ENCODE measurements around the gene TARS1. TPM values are rescaled to one million over a fixed set of nuclear protein-coding genes. Genes with fewer than 3 reads are reported as not detected.

The TARS1 gene
- total and polyA plus RNA-seq, 9 donors: 34.1 to 176 (median 48.9) TPM

DNA sequence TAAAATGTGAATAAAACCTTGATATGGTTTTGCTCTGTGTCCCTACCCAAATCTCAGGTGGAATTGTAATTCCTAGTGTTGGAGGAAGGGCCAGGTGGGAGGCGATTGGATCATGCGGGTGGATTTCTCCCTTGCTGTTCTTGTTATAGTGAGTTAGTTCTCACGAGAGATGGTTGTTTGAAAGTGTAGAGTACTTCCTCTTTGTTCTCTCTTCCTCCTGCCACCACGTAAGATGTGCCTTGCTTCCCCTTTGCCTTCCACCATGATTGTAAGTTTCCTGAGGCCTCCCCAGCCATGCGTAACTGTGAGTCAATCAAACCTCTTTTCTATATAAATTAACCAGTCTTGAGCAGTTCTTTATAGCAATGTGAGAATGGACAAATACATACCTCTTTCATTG is 34.9 kb downstream of the TARS1 start:
- Histone ChIP-seq H3K36me3 (no peaks in the 10 kb centered on the region), H3K27ac (no peak overlapping the region), H3K9me3 (no peaks in the 10 kb centered on the region), H3K4me3 (no peak overlapping the region), H3K4me1 (ENCODE audit: insufficient read depth) (no peaks in the 10 kb centered on the region), H3K27me3 (no peaks in the 10 kb centered on the region)
- TF ChIP-seq, protein P1, sequence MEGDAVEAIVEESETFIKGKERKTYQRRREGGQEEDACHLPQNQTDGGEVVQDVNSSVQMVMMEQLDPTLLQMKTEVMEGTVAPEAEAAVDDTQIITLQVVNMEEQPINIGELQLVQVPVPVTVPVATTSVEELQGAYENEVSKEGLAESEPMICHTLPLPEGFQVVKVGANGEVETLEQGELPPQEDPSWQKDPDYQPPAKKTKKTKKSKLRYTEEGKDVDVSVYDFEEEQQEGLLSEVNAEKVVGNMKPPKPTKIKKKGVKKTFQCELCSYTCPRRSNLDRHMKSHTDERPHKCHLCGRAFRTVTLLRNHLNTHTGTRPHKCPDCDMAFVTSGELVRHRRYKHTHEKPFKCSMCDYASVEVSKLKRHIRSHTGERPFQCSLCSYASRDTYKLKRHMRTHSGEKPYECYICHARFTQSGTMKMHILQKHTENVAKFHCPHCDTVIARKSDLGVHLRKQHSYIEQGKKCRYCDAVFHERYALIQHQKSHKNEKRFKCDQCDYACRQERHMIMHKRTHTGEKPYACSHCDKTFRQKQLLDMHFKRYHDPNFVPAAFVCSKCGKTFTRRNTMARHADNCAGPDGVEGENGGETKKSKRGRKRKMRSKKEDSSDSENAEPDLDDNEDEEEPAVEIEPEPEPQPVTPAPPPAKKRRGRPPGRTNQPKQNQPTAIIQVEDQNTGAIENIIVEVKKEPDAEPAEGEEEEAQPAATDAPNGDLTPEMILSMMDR (IDR thresholded peaks at IDR 0.05): no peak
- TF ChIP-seq POLR2A (IDR thresholded peaks at IDR 0.05) (no peak), EP300 (IDR thresholded peaks at IDR 0.05) (no peak)
- 94 to 98% (median 96%) methylated on average over 5 of the region's 5 CpGs for WGBS, 3 donors
- no peak for DNase-seq
- intact Hi-C loops (cut with DNase I): no loop called here

DNA sequence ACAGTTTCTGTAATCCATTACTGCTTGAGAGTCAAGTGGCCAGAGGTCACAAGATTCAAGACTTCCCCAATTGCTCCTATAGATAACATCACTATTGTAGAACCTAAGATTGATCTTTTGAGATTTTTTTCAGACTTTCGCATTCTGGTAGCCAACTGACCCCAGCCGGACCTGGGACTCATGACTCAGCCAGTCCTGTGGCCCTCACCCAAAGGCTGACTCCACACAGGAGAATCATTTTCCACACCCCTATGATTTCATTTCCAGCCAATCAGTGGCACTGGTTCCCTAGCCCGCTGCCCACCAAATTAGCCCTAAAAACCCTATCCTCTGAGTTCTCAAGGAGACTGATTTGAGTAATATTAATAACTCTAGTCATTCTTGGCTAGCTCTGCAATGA is 36.2 kb downstream of the TARS1 start:
- intact Hi-C loops (cut with DNase I): no loop called here
- no peaks in the 10 kb centered on the region for H3K36me3 ChIP-seq

DNA sequence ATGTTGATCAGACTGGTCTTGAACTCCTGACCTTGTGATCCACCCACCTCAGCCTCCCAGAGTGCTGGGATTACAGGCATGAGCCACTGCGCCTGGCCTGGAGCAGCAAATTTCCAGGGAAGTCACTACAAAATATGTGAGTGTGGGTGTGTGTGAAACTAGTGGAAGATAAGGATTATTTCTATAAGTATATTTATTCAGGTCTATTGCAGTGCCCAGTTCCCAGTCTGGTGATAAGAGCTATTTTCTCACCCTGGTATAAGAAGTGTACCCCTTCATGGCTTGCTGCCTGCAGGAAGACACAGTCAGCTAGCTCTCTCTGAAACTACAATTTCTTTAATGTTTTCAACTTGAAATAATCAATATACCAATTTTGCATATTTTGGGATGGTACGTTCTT is 37.1 kb downstream of the TARS1 start:
- Histone ChIP-seq H3K4me3 (no peak overlapping the region), H3K27me3 (no peaks in the 10 kb centered on the region), H3K4me1 (ENCODE audit: insufficient read depth) (no peaks in the 10 kb centered on the region), H3K9me3 (no peaks in the 10 kb centered on the region), H3K27ac (no peak overlapping the region), H3K36me3 (no peaks in the 10 kb centered on the region)
- DNase-seq: no peak
- TF ChIP-seq, protein P1 (IDR thresholded peaks at IDR 0.05): no peak
- TF ChIP-seq POLR2A (IDR thresholded peaks at IDR 0.05) (no peak), EP300 (IDR thresholded peaks at IDR 0.05) (no peak)
- 94 to 98% (median 97%) methylated on average over 2 of the region's 2 CpGs for WGBS, 3 donors
- intact Hi-C loops (cut with DNase I): no loop called here

More for the DNA sequence above, 36.2 kb downstream of the TARS1 start:
- TF ChIP-seq EP300 (IDR thresholded peaks at IDR 0.05): no peak
- no peak for TF ChIP-seq POLR2A (IDR thresholded peaks at IDR 0.05)
- TF ChIP-seq, protein P1 (IDR thresholded peaks at IDR 0.05): no peak
- Histone ChIP-seq H3K9me3 (no peaks in the 10 kb centered on the region), H3K27me3 (no peaks in the 10 kb centered on the region), H3K4me3 (no peak overlapping the region), H3K27ac (no peak overlapping the region), H3K4me1 (ENCODE audit: insufficient read depth) (no peaks in the 10 kb centered on the region)
- 93 to 98% (median 96%) methylated on average over 3 of the region's 3 CpGs for WGBS, 3 donors
- no peak for DNase-seq

DNA sequence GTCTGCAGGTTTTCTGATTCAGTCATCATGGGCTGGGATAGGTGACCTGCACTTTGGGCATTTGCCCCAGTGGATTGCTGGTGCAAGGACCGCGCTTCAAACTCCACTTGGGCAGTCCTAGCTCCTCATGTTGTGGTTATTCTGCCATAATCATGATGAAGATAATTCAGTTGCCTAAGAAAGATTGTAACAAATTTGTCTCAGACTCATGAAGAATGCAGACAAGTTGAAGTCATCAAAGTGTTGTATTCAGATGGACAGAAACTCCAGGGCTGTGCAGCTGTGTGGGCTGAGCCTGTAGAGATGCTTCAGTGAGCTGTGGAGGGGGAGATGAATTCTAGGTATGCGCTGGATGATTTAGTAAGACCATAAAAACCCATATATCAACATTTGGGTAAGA is 38.5 kb downstream of the TARS1 start:
- 90 to 96% (median 90%) methylated on average over 3 of the region's 3 CpGs for WGBS, 3 donors
- H3K4me3 ChIP-seq: no peak overlapping the region
- no peaks in the 10 kb centered on the region for H3K9me3 ChIP-seq
- no peak overlapping the region for H3K27ac ChIP-seq
- TF ChIP-seq, protein P1 (IDR thresholded peaks at IDR 0.05): no peak
- TF ChIP-seq POLR2A (IDR thresholded peaks at IDR 0.05): no peak
- TF ChIP-seq EP300 (IDR thresholded peaks at IDR 0.05): no peak
- H3K27me3 ChIP-seq: no peaks in the 10 kb centered on the region
- H3K36me3 ChIP-seq: no peaks in the 10 kb centered on the region
- DNase-seq: no peak
- intact Hi-C loops (cut with DNase I): no loop called here
- H3K4me1 ChIP-seq (ENCODE audit: insufficient read depth): no peaks in the 10 kb centered on the region

All from ovary (tissue), 9 donors.